ENCODE results near the gene DUSP1. TPM values are rescaled to one million over a fixed set of nuclear protein-coding genes. Genes with fewer than 3 reads are reported as not detected.

Gene DUSP1
- total and polyA plus RNA-seq, 2 of the 4 experiments (the other 2 are of a cell fraction): 304 to 467 TPM

- H2BK20ac ChIP-seq (ENCODE audit: low read depth, low read length): peak overlapping the region; percentile 51
- intact Hi-C loops (cut with micrococcal nuclease): no loop called here
- no TSS peak for BruUV-seq (replicated peaks)
- H3K4me2 ChIP-seq (ENCODE audit: low read depth, low read length): no peak overlapping the region
- H3K9ac ChIP-seq (ENCODE audit: low read depth, low read length): 0 out of 2 replicates have a peak overlapping the region, but pooled peaks have one; percentile 39
- H2AFZ ChIP-seq (replicated peaks; ENCODE audit: low read length, poor library complexity): peak overlapping the region; percentile 72
- H3K4ac ChIP-seq (ENCODE audit: low read depth, low read length): peak overlapping the region; percentile 100; the same call in 1 of the 2 replicates
- no peak overlapping the region for H2AK9ac ChIP-seq (replicated peaks; ENCODE audit: low read depth, low read length, poor library complexity)
- H4K20me1 ChIP-seq (ENCODE audit: insufficient read depth, low read length): no peaks in the 10 kb centered on the region
- no peak for TF ChIP-seq CHD1 (IDR thresholded peaks at IDR 0.05; ENCODE audit: low read depth, low read length)
- no peak for TF ChIP-seq MAFK (IDR thresholded peaks at IDR 0.05; ENCODE audit: low read depth, low read length)
- no peak for TF ChIP-seq USF2 (IDR thresholded peaks at IDR 0.05; ENCODE audit: low read depth, low read length)
- no peak for TF ChIP-seq RCOR1 (IDR thresholded peaks at IDR 0.05; ENCODE audit: insufficient replicate concordance, low read length)
- TF ChIP-seq MXI1 (IDR thresholded peaks at IDR 0.05; ENCODE audit: borderline replicate concordance, low read depth, low read length): no peak
- TF ChIP-seq CTCF (conservative IDR thresholded peaks at IDR 0.05; ENCODE audit: low read depth, low read length): no peak
- peak overlapping the region; percentile 46 for H4K5ac ChIP-seq (ENCODE audit: low read depth, low read length)
- H3K9me3 ChIP-seq (ENCODE audit: control insufficient read depth, insufficient read depth, low read length): peaks cover 3% of the 10 kb centered on the region
- H2BK120ac ChIP-seq (ENCODE audit: low read depth, low read length): peak overlapping the region; percentile 97
- dilution Hi-C loops (cut with HindIII; ENCODE audit: low sequenced_read_pairs, unreplicated experiment): no loop called here
- WGBS, 2 experiments (ENCODE audit: extremely low coverage in 2 of 2, insufficient read length in 1 of 2): no CpG with 5 or more reads among the region's 11 CpGs
- H4K91ac ChIP-seq (ENCODE audit: insufficient read depth, low read depth, low read length): peak overlapping the region; percentile 48
- H3K18ac ChIP-seq (ENCODE audit: low read depth, low read length): peak overlapping the region; percentile 31
- ChIA-PET POLR2A (ENCODE audit: unreplicated experiment) (interaction anchor here (0.6 kb wide), 1 partner anchor 29 kb away, joined by 3 read pairs; no protein-coding TSS in a partner anchor), CTCF (interaction anchor here (0.8 kb wide), 1 partner anchor 12 kb away, joined by 3 read pairs; no protein-coding TSS in a partner anchor)
- H3K27ac ChIP-seq (ENCODE audit: insufficient read depth, low read length): peak overlapping the region; percentile 26; the same call in 1 of the 2 replicates
- no peak overlapping the region for H3K23ac ChIP-seq (ENCODE audit: low read depth, low read length)
- H3K9me1 ChIP-seq (ENCODE audit: insufficient read depth, low read length): peaks cover 4% of the 10 kb centered on the region
- H3K4me1 ChIP-seq (ENCODE audit: control insufficient read depth, insufficient read depth, low read length): peaks cover 4% of the 10 kb centered on the region
- peak overlapping the region; percentile 60 for H2AK5ac ChIP-seq (ENCODE audit: low read depth, low read length)
- no peak overlapping the region for H3K56ac ChIP-seq (ENCODE audit: extremely low read depth, insufficient read depth, low read length)
- H3K27me3 ChIP-seq (ENCODE audit: control insufficient read depth, insufficient read depth, low read length): no peaks in the 10 kb centered on the region
- no peak overlapping the region for H3K4me3 ChIP-seq (ENCODE audit: insufficient read depth, low read depth, low read length)
- in situ Hi-C loops (cut with MboI; ENCODE audit: low sequenced_read_pairs): no loop called here
- no peaks in the 10 kb centered on the region for H3K36me3 ChIP-seq (ENCODE audit: control insufficient read depth, insufficient read depth, low read length)
- DNase-seq: no peak
- peak overlapping the region; percentile 98 for H3K14ac ChIP-seq (replicated peaks; ENCODE audit: low read depth, low read length)
- peak overlapping the region; percentile 96 for H2BK5ac ChIP-seq (ENCODE audit: low read depth, low read length, poor library complexity, severe bottlenecking)
- ATAC-seq (ENCODE audit: low read depth): no peak
- H3K79me1 ChIP-seq (ENCODE audit: low read depth in 1 of 2, low read length in 2 of 2): peaks cover 2 to 13% of the 10 kb centered on the region in 2 experiments; a peak in 3 of 4 replicates
- peak overlapping the region; percentile 96; the same call in 2 of the 3 replicates for H2BK15ac ChIP-seq (ENCODE audit: low read depth, low read length)
- H4K8ac ChIP-seq (ENCODE audit: low read depth in 2 of 2, low read length in 2 of 2): peak overlapping the region; percentile 98 to 100; a peak in 3 of 4 replicates
These were observed 36.8 kb upstream of the DUSP1 start for GRCh38 chr5:172807766-172808311.
